Osteoblast (primary cell): Measurements from ENCODE around the gene IFIT1. TPM values are rescaled to one million over a fixed set of nuclear protein-coding genes. Genes with fewer than 3 reads are reported as not detected.

Experiments used
- DNase-seq: peaks from one replicate; pipeline ENCODE4 v3.0.0; 2011; ENCODE audit warnings: low spot score, mixed read lengths; ENCODE audit not compliant: insufficient read length; ENCODE audit errors: missing footprints
- H2AFZ ChIP-seq: 2 replicates; pipeline ENCODE4 v1.6.0; 2011; ENCODE audit warnings: mild to moderate bottlenecking, low read length
- H3K27ac ChIP-seq: 2 replicates; pipeline ENCODE4 v1.5.1; 2011; ENCODE audit warnings: mild to moderate bottlenecking, low read depth, low read length, moderate library complexity
- H3K27me3 ChIP-seq: 2 replicates; pipeline ENCODE4 v1.6.0; 2012; ENCODE audit warnings: mild to moderate bottlenecking, control low read depth, inconsistent platforms, low read length, moderate library complexity; ENCODE audit not compliant: insufficient read depth
- H3K36me3 ChIP-seq: 2 replicates; pipeline ENCODE4 v1.5.1; 2011; ENCODE audit warnings: mild to moderate bottlenecking, low read length, control low read depth, moderate library complexity; ENCODE audit not compliant: insufficient read depth
- H3K4me1 ChIP-seq: 2 replicates; pipeline ENCODE4 v1.5.1; 2011; ENCODE audit warnings: mild to moderate bottlenecking, low read length, control low read depth, moderate library complexity; ENCODE audit not compliant: insufficient read depth
- H3K4me2 ChIP-seq: 2 replicates; pipeline ENCODE4 v1.6.0; 2011; ENCODE audit warnings: mild to moderate bottlenecking, low read length; ENCODE audit not compliant: insufficient read depth
- H3K4me3 ChIP-seq: fragments of 200-600 bp; sonication (generic); 3 replicates; pipeline ENCODE4 v1.5.1; 2012; ENCODE audit warnings: mild to moderate bottlenecking, low read length, inconsistent platforms; ENCODE audit not compliant: insufficient read depth
- H3K79me2 ChIP-seq: 2 replicates; pipeline ENCODE4 v1.6.0; 2012; ENCODE audit warnings: mild to moderate bottlenecking, low read length, control low read depth, inconsistent platforms; ENCODE audit not compliant: insufficient read depth
- H3K9me3 ChIP-seq: 2 replicates; pipeline ENCODE4 v1.5.1; 2011; ENCODE audit warnings: low read depth, low read length, control low read depth
- H4K20me1 ChIP-seq: 2 replicates; pipeline ENCODE4 v1.6.0; 2012; ENCODE audit warnings: mild to moderate bottlenecking, low read length, control low read depth; ENCODE audit not compliant: insufficient read depth
- CTCF ChIP-seq: IDR thresholded peaks from 2 replicates; pipeline ENCODE4 v1.5.1; 2011; ENCODE audit warnings: mild to moderate bottlenecking, low read depth, low read length, moderate library complexity; ENCODE audit errors: extremely low read depth
- total RNA-seq: library from RNA; depleted of rRNA; stranded (reverse); fragments of >200 nt; gene quantifications from 2 replicates; pipeline ENCODE4 v1.2.3, GENCODE V29; 2012

Gene IFIT1
- total RNA-seq, 1 donor = 34.4 TPM

- Histone ChIP-seq H3K79me2 (no peaks in the 10 kb centered on the region), H3K36me3 (no peaks in the 10 kb centered on the region), H3K27me3 (no peaks in the 10 kb centered on the region), H3K4me2 (no peak overlapping the region), H3K4me3 (no peak overlapping the region), H3K9me3 (no peaks in the 10 kb centered on the region), H2AFZ (no peak overlapping the region), H3K4me1 (no peaks in the 10 kb centered on the region), H3K27ac (no peak overlapping the region), H4K20me1 (no peaks in the 10 kb centered on the region)
- no peak for TF ChIP-seq CTCF
- DNase-seq = no peak
These were observed 58.5 kb downstream of the IFIT1 start for GRCh38 chr10:89450901-89451300.

- Histone ChIP-seq H3K4me3 (no peak overlapping the region), H3K27ac (no peak overlapping the region), H3K4me2 (no peak overlapping the region), H4K20me1 (no peaks in the 10 kb centered on the region), H3K27me3 (no peaks in the 10 kb centered on the region), H3K79me2 (no peaks in the 10 kb centered on the region), H3K4me1 (no peaks in the 10 kb centered on the region), H3K36me3 (no peaks in the 10 kb centered on the region), H2AFZ (peak overlapping the region; percentile 32), H3K9me3 (no peaks in the 10 kb centered on the region)
- DNase-seq = no peak
- no peak for TF ChIP-seq CTCF
These were observed 59.8 kb downstream of the IFIT1 start for GRCh38 chr10:89452193-89452592.

GRCh38 chr10:89454561-89455347 is 62.3 kb downstream of the IFIT1 start:
- Histone ChIP-seq H4K20me1 (no peaks in the 10 kb centered on the region), H2AFZ (peak overlapping the region; percentile 32), H3K36me3 (no peaks in the 10 kb centered on the region), H3K4me1 (peaks cover 12% of the 10 kb centered on the region), H3K27ac (no peak overlapping the region), H3K4me3 (no peak overlapping the region), H3K4me2 (no peak overlapping the region), H3K9me3 (no peaks in the 10 kb centered on the region), H3K27me3 (no peaks in the 10 kb centered on the region), H3K79me2 (no peaks in the 10 kb centered on the region)
- no peak for DNase-seq
- TF ChIP-seq CTCF = no peak

Other genes starting within 250 kb of the IFIT1 start
- gene CH25H, start 185.3 kb upstream of the IFIT1 start, total RNA-seq = 5.8 and 13.0 TPM in 2 replicates
- gene LIPA, start 140.8 kb upstream of the IFIT1 start, total RNA-seq = 46.7 and 60.7 TPM in 2 replicates
- 7.7 and 9.0 TPM in 2 replicates for gene IFIT2, start 90.6 kb upstream of the IFIT1 start, total RNA-seq
- gene IFIT3, start 64.6 kb upstream of the IFIT1 start, total RNA-seq = 33.9 and 43.8 TPM in 2 replicates
- gene IFIT1B, start 14.6 kb upstream of the IFIT1 start, total RNA-seq = not detected in 2 replicates
- gene IFIT5, start 21.9 kb downstream of the IFIT1 start, total RNA-seq = 30.4 and 39.1 TPM in 2 replicates
- under 0.01 TPM in 2 replicates for gene SLC16A12, start 143.0 kb downstream of the IFIT1 start, total RNA-seq